Stimulated activated CD4-positive, alpha-beta T cell treated with anti-CD3 and anti-CD28 coated beads, Interleukin-12 subunit alpha, Interleukin-12 subunit beta, amount 100 ng/mL, for 4 hours (primary cell): ENCODE data around the gene FANCF.
"Not testable (repeated sequence)": the region's sequence is repeated elsewhere in the genome, so short reads cannot be mapped to it uniquely, and the experiment has no call there.

Source experiments
- DNase-seq: peaks from one replicate; pipeline ENCODE4 v3.0.0-alpha.2; 2020

FANCF gene

GRCh38 chr11:22625448-22626287 is at the start of gene FANCF:
TSS of gene FANCF (minus strand) at chr11:22625823. CDS start at chr11:22625810, 13 bp downstream.
- DNase-seq: peak; percentile 84

GRCh38 chr11:22674470-22675439 is 49.1 kb upstream of the FANCF start:
- DNase-seq: no peak

GRCh38 chr11:22671751-22672150 is 46.1 kb upstream of the FANCF start:
- DNase-seq: no peak

GRCh38 chr11:22670830-22671229 is 45.2 kb upstream of the FANCF start:
- no peak for DNase-seq

- DNase-seq: no peak
Observed at GRCh38 chr11:22669368-22669767, 43.7 kb upstream of the FANCF start.

GRCh38 chr11:22668005-22668796 is 42.6 kb upstream of the FANCF start:
- DNase-seq: no peak

- DNase-seq: peak; percentile 4
Observed at GRCh38 chr11:22666688-22667439, 41.2 kb upstream of the FANCF start.

- DNase-seq: no peak
Observed at GRCh38 chr11:22666325-22666687, 40.7 kb upstream of the FANCF start, which contains the start of gene GAS2. TSS of gene GAS2 (plus strand) at chr11:22666611. CDS start at chr11:22674870, 8,259 bp downstream.

- no peak for DNase-seq
Observed at GRCh38 chr11:22659783-22660182, 34.2 kb upstream of the FANCF start.

- DNase-seq: no peak
Observed at GRCh38 chr11:22657101-22657694, 31.6 kb upstream of the FANCF start.

GRCh38 chr11:22656130-22656529 is 30.5 kb upstream of the FANCF start:
- DNase-seq: no peak

- DNase-seq: not testable (repeated sequence)
Observed at GRCh38 chr11:22652346-22652745, 26.7 kb upstream of the FANCF start.

GRCh38 chr11:22641559-22641958 is 15.9 kb upstream of the FANCF start:
- no peak for DNase-seq

- DNase-seq: no peak
Observed at GRCh38 chr11:22640862-22641261, 15.2 kb upstream of the FANCF start.

- DNase-seq: no peak
Observed at GRCh38 chr11:22635689-22636088, 10.1 kb upstream of the FANCF start.

GRCh38 chr11:22634897-22635629 is 9.4 kb upstream of the FANCF start:
- no peak for DNase-seq

- DNase-seq: no peak
Observed at GRCh38 chr11:22633354-22633902, 7.8 kb upstream of the FANCF start.

- DNase-seq: no peak
Observed at GRCh38 chr11:22627421-22627820, 1.8 kb upstream of the FANCF start.

GRCh38 chr11:22626573-22627239 is 1.1 kb upstream of the FANCF start:
- DNase-seq: no peak
